Transverse colon (tissue), 4 donors: ENCODE measurements around the gene KLHDC4. TPM values are rescaled to one million over a fixed set of nuclear protein-coding genes. Genes with fewer than 3 reads are reported as not detected.

Source experiments
- DNase-seq: peaks from one replicate; pipeline ENCODE4 v3.0.0-alpha.2; 2019
- H3K27ac ChIP-seq, 4 donors: fragments of 200-600 bp; sonication (generic); 2 replicates each; pipeline ENCODE4 v1.5.1; 2016 to 2018; ENCODE audit warnings: inconsistent platforms in 4 of 4
- H3K27me3 ChIP-seq: fragments of 200-600 bp; sonication (generic); 2 replicates; pipeline ENCODE4 v1.5.1; 2017; ENCODE audit warnings: inconsistent platforms
- H3K36me3 ChIP-seq, 4 donors: fragments of 200-600 bp; sonication (generic); 2 replicates each; pipeline ENCODE4 v1.5.1; 2017 to 2019; ENCODE audit warnings: inconsistent platforms in 4 of 4
- H3K4me1 ChIP-seq, 4 donors: fragments of 200-600 bp; sonication (generic); 2 replicates each; pipeline ENCODE4 v1.5.1; 2017 to 2020; ENCODE audit warnings: inconsistent platforms in 4 of 4
- H3K4me3 ChIP-seq, 4 donors: fragments of 200-600 bp; sonication (generic); 1 replicate in 1 of 4; 2 replicates in 3 of 4; pipeline versions ENCODE4 v1.5.1 to v1.6.1; 2017 to 2019; ENCODE audit warnings: inconsistent platforms in 4 of 4
- H3K9me3 ChIP-seq, 2 donors: fragments of 200-600 bp; sonication (generic); 2 replicates each; pipeline ENCODE4 v1.5.1; 2017 to 2019; ENCODE audit warnings: inconsistent platforms in 2 of 2
- EP300 ChIP-seq: sonication (generic); formaldehyde crosslinking; IDR thresholded peaks from one replicate; pipeline ENCODE4 v1.6.1; 2017; ENCODE audit warnings: antibody characterized with exemption, low read depth
- POLR2A ChIP-seq: fragments of 450-650 bp; IDR thresholded peaks from one replicate; pipeline ENCODE4 v1.6.1; 2016; ENCODE audit warnings: antibody characterized with exemption, mild to moderate bottlenecking, moderate library complexity
- POLR2AphosphoS5 ChIP-seq, 3 donors: sonication (generic); formaldehyde crosslinking; IDR thresholded peaks; one replicate each; pipeline ENCODE4 v1.6.1; 2016; ENCODE audit warnings: antibody characterized with exemption in 3 of 3
- WGBS, 2 donors: methylation state at CpG; one replicate each; pipeline ENCODE4 v1.1.5; 2018; ENCODE audit warnings: low coverage in 1 of 2; 5-methylcytosine and 5-hydroxymethylcytosine counted together
- in situ Hi-C, 4 donors: fragments of 200-750 bp; cut with MboI; loops; one replicate each; pipeline versions ENCODE4 v1.15.0 to v1.15.1; 2017; ENCODE audit warnings: low sequenced_read_pairs in 3 of 4, low pct_ligation_motif_present in 1 of 4, low pct_unique_long_range_greater_than_20kb in 1 of 4
- intact Hi-C: fragments of 100-400 bp; cut with DNase I; formaldehyde crosslinking; loops from one replicate; pipeline ENCODE4 v1.15.1; 2023; ENCODE audit warnings: low total_unique reads
- total RNA-seq, 4 donors: library from RNA; depleted of rRNA; stranded (reverse); fragments of >200 nt; gene quantifications; one replicate each; pipeline ENCODE4 v1.1.0, GENCODE V29; 2016
- TF ChIP-seq, protein P1 (sequence below), 5 experiments: fragments of 200-600 bp in 3 of 5; fragments of 450-650 bp in 2 of 5; sonication (generic) in 3 of 5; IDR thresholded peaks; 1 replicate in 2 of 5; 2 replicates in 3 of 5; pipeline ENCODE4 v1.5.1; 2016 to 2017; ENCODE audit warnings: antibody characterized with exemption in 5 of 5, inconsistent platforms in 3 of 5, mild to moderate bottlenecking in 2 of 5, moderate library complexity in 1 of 5

Gene KLHDC4
- total RNA-seq, 4 donors from 2014 or later = 45.2 to 193 (median 57.4) TPM

DNA sequence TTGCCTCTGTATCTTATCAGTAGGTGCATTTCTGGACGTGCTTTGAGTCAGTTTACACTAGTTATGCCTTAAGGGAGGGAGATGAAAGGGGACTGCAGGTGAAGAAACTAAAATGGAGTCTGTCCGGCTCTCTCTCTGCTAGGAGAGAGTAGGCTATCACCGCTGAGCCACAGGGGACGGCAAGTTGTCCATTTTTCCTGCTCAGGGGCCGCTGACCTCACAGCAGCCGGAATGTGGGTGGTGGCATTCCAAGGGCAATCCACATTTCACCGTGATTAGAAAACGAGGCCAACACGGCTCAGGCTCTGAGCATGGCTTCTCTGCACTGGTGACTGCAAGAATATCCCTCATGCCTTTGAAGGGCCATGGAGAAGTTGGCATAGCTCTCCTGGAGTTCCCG is 19.0 kb upstream of the KLHDC4 start:
- Histone ChIP-seq H3K4me1 (peaks cover 0 to 9% (median 2%) of the 10 kb centered on the region in 4 donors), H3K27me3 (no peaks in the 10 kb centered on the region), H3K36me3 (no peaks in the 10 kb centered on the region), H3K4me3 (no peak overlapping the region), H3K9me3 (no peaks in the 10 kb centered on the region), H3K27ac (no peak overlapping the region)
- TF ChIP-seq, protein P1, sequence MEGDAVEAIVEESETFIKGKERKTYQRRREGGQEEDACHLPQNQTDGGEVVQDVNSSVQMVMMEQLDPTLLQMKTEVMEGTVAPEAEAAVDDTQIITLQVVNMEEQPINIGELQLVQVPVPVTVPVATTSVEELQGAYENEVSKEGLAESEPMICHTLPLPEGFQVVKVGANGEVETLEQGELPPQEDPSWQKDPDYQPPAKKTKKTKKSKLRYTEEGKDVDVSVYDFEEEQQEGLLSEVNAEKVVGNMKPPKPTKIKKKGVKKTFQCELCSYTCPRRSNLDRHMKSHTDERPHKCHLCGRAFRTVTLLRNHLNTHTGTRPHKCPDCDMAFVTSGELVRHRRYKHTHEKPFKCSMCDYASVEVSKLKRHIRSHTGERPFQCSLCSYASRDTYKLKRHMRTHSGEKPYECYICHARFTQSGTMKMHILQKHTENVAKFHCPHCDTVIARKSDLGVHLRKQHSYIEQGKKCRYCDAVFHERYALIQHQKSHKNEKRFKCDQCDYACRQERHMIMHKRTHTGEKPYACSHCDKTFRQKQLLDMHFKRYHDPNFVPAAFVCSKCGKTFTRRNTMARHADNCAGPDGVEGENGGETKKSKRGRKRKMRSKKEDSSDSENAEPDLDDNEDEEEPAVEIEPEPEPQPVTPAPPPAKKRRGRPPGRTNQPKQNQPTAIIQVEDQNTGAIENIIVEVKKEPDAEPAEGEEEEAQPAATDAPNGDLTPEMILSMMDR (IDR thresholded peaks at IDR 0.05) = no peak
- TF ChIP-seq EP300 = no peak
- no peak for TF ChIP-seq POLR2A
- no peak for TF ChIP-seq POLR2AphosphoS5 (IDR thresholded peaks at IDR 0.05)
- 65 to 71% methylated on average over 4 to 10 of the region's 10 CpGs for WGBS, 2 donors
- in situ Hi-C loops (loop anchor here in 3 of 4 donors (10.0 to 25.0 kb wide), 3 partner anchors 90 to 127 kb away; no protein-coding TSS in a partner anchor), intact Hi-C loops (no loop called here)
- DNase-seq = no peak

DNA sequence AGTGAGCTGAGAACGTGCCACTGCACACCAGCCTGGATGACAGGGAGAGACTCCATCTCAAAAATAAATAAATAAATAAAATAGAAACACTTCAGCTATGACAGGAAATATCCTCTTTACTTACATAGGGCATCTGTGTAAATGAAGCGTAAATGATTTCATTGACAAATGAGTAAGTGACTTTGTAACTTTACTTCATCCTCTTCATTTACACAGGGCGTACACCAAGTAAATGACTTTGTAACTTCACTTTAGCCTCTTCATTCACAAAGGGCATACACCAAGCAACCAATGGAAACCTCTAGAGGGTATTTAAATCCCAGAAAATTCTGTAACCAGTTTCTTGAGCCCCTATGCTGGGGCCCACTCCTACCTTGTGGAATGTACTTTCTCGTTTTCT is 16.2 kb upstream of the KLHDC4 start:
- TF ChIP-seq EP300 (no peak), POLR2A (no peak), POLR2AphosphoS5 (IDR thresholded peaks at IDR 0.05) (no peak)
- TF ChIP-seq, protein P1 (IDR thresholded peaks at IDR 0.05) = no peak
- no peaks in the 10 kb centered on the region for H3K36me3 ChIP-seq
- 81% methylated on average over 4 of the region's 4 CpGs; no CpG with 5 or more reads in 1 of the 2 donors for WGBS, 2 donors
- no peaks in the 10 kb centered on the region for H3K9me3 ChIP-seq
- DNase-seq = no peak
- intact Hi-C loops (no loop called here), in situ Hi-C loops (loop anchor here in 3 of 4 donors (10.0 to 25.0 kb wide), 3 partner anchors 93 to 130 kb away; no protein-coding TSS in a partner anchor)
- H3K4me1 ChIP-seq = peaks cover 0 to 24% (median 11%) of the 10 kb centered on the region in 4 donors
- H3K4me3 ChIP-seq = no peak overlapping the region
- no peak overlapping the region for H3K27ac ChIP-seq
- H3K27me3 ChIP-seq = no peaks in the 10 kb centered on the region

DNA sequence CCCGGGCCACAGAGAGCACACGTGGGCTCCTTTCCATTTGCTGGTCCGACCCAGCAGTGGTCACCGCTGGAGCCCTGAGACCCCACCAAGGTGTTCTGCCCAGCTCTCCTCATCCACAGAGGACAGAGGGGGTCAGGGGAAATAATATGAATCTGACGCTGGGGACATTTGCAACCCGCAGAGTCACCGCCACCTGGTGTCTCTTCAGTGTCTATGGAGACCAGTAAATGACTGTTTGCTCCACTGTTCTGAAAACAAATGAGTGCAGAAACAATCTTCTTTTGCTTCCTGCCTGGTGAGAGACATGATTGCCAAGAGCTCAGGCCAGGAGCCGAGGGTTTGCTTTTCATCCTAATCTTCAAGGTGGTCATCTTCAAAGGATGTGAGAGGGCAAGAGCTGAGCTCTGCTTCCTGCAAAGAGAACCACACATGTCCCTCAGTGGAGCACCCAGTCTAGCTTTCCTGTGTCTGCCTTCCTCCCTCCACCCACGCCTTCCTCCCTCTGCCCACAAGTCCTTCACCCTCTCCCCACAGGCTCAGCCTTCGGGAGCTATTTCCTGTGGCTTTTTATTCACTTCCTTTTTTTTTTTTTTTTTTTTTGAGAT is 14.7 kb upstream of the KLHDC4 start:
- Histone ChIP-seq H3K4me1 (peaks cover 0 to 24% (median 11%) of the 10 kb centered on the region in 4 donors), H3K27ac (peak overlapping the region; percentile 8 to 55 (median 30)), H3K4me3 (no peak overlapping the region), H3K9me3 (no peaks in the 10 kb centered on the region), H3K36me3 (no peaks in the 10 kb centered on the region), H3K27me3 (no peaks in the 10 kb centered on the region)
- intact Hi-C loops (no loop called here), in situ Hi-C loops (loop anchor here in 3 of 4 donors (10.0 to 25.0 kb wide), 3 partner anchors 94 to 132 kb away; no protein-coding TSS in a partner anchor)
- WGBS, 2 donors = 61% methylated on average over 10 of the region's 10 CpGs; no CpG with 5 or more reads in 1 of the 2 donors
- TF ChIP-seq, protein P1 (IDR thresholded peaks at IDR 0.05) = no peak
- TF ChIP-seq POLR2A (no peak), POLR2AphosphoS5 (IDR thresholded peaks at IDR 0.05) (no peak), EP300 (no peak)
- peak; percentile 49 for DNase-seq

DNA sequence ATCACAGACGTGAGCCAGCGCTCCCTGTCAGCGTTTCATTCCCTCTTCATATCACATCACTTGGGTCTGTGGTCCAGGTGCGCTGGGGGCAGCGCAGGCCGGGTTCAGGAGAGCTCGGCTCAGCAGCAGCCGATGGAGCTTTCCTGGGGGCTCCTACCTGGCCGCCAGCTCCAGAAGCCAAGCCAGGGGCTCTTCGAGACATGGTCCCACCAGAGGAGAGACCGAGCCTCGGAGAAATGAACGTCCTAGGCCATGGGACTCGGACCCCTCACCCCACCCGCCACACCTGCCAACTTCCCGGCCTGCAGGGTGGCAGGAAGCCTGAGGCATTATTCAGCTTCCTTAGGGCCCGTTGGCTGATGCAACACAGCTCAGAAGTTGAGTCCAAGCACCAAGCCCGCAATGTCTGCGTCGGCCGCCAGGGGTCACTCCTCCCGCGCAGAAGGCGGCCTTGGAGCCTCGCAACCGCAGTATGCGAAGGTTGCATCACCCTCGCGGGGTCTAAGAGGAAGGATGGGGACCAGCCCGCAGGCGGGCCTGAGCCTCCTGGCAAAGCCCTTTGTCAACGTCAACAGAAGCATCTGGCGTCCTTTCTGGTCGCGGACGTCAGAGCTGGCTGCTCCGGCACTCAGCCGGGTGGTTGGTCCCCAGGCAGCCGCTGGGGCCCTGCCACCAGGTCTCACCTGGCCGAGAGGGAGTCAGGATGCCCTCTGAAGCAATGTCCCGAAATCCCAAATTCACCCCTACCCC is 13.2 kb upstream of the KLHDC4 start:
- TF ChIP-seq POLR2AphosphoS5 (IDR thresholded peaks at IDR 0.05) (peak; percentile 30 to 33 (median 33)), POLR2A (no peak), EP300 (peak; percentile 9)
- TF ChIP-seq, protein P1 (IDR thresholded peaks at IDR 0.05) = peak; percentile 96 to 99 (median 98)
- in situ Hi-C loops = loop anchor here in 2 of 4 donors (10.0 to 25.0 kb wide), 2 partner anchors 133 to 194 kb away; no protein-coding TSS in a partner anchor
- WGBS, 2 donors = 33% methylated on average over 24 of the region's 41 CpGs; no CpG with 5 or more reads in 1 of the 2 donors
- Histone ChIP-seq H3K4me1 (peaks cover 0 to 24% (median 11%) of the 10 kb centered on the region in 4 donors), H3K9me3 (no peaks in the 10 kb centered on the region), H3K27me3 (no peaks in the 10 kb centered on the region), H3K4me3 (no peak overlapping the region), H3K36me3 (no peaks in the 10 kb centered on the region), H3K27ac (peak overlapping the region; percentile 18 to 51 (median 32))
- intact Hi-C loops = loop anchor here (1.0 kb wide), 1 partner anchor 92 kb away; no protein-coding TSS in a partner anchor
- DNase-seq = peak; percentile 93
